Endothelial cell of umbilical vein (primary cell): ENCODE results near the gene NTMT1. TPM values are rescaled to one million over a fixed set of nuclear protein-coding genes. Genes with fewer than 3 reads are reported as not detected.

ENCODE experiments used
- BruUV-seq: library from RNA; stranded (reverse); fragments of 400-500 nt; replicated peaks from 2 replicates; lab custom pipeline; 2021; lab: Mats Ljungman, UMichigan
- CTCF ChIA-PET: fragments of 300-600, 350-600 bp; sonication (Branson Sonifier 250); formaldehyde crosslinking; loops from one replicate; lab custom pipeline; 2021; ENCODE audit warnings: antibody characterized with exemption, inconsistent platforms; lab: Charles Lee
- POLR2A ChIA-PET: fragments of 300-600, 350-600 bp; sonication (Branson Sonifier 250); formaldehyde crosslinking; loops from one replicate; lab custom pipeline; 2021; ENCODE audit warnings: antibody characterized with exemption, inconsistent platforms; lab: Charles Lee
- DNase-seq: peaks from one replicate; pipeline ENCODE4 v3.0.0-alpha.2; 2011; ENCODE audit warnings: low read depth, low spot score
- FAIRE-seq: peaks from 2 replicates; lab custom pipeline; 2011; peaks lifted over from hg19 to GRCh38; lab: Jason Lieb, UNC
- H2AFZ ChIP-seq: 2 replicates; pipeline ENCODE4 v1.6.0; 2012; ENCODE audit warnings: low read depth, low read length, control low read depth, inconsistent platforms
- H3K27ac ChIP-seq: 2 replicates; pipeline ENCODE4 v1.5.1; 2011; ENCODE audit warnings: low read depth, mild to moderate bottlenecking, control low read depth, low read length, moderate library complexity; ENCODE audit not compliant: insufficient read depth
- H3K27me3 ChIP-seq, 2 experiments: 2 replicates each; pipeline versions ENCODE4 v1.6.0 to v1.6.1; 2011; ENCODE audit warnings: low read length in 2 of 2, mixed read lengths in 1 of 2; ENCODE audit not compliant: control insufficient read depth in 2 of 2, insufficient read depth in 2 of 2
- H3K36me3 ChIP-seq, 2 experiments: 2 replicates in 1 of 2; 3 replicates in 1 of 2; pipeline ENCODE4 v1.5.1; 2011; ENCODE audit warnings: low read length in 2 of 2, mild to moderate bottlenecking in 1 of 2, moderate library complexity in 1 of 2; ENCODE audit not compliant: control insufficient read depth in 2 of 2, insufficient read depth in 2 of 2; ENCODE audit errors: extremely low read depth in 1 of 2
- H3K4me1 ChIP-seq: 3 replicates; pipeline ENCODE4 v1.5.1; 2011; ENCODE audit warnings: mild to moderate bottlenecking, low read length; ENCODE audit not compliant: control insufficient read depth, insufficient read depth; ENCODE audit errors: extremely low read depth
- H3K4me2 ChIP-seq: 2 replicates; pipeline ENCODE4 v1.6.1; 2011; ENCODE audit warnings: low read length, control low read depth, mixed read lengths; ENCODE audit not compliant: insufficient read depth
- H3K4me3 ChIP-seq, 3 experiments: fragments of 200-600 bp in 1 of 3; sonication (generic), shearing (Covaris generic) in 1 of 3; replicated peaks in 1 of 3; 2 replicates each; pipeline ENCODE4 v1.5.1; 2011 to 2016; ENCODE audit warnings: control low read depth in 3 of 3, low read length in 3 of 3, mild to moderate bottlenecking in 2 of 3, inconsistent platforms in 1 of 3, low read depth in 1 of 3, moderate library complexity in 1 of 3; ENCODE audit not compliant: insufficient read depth in 1 of 3
- H3K79me2 ChIP-seq: 2 replicates; pipeline ENCODE4 v1.6.0; 2012; ENCODE audit warnings: low read length, inconsistent platforms; ENCODE audit not compliant: control insufficient read depth, insufficient read depth
- H3K9ac ChIP-seq: replicated peaks from 2 replicates; pipeline ENCODE3; 2011; ENCODE audit warnings: low read length, control low read depth; ENCODE audit not compliant: insufficient read depth; ENCODE audit errors: extremely low read depth
- H3K9me1 ChIP-seq: replicated peaks from 3 replicates; pipeline ENCODE4 v1.6.0; 2011; ENCODE audit warnings: mild to moderate bottlenecking, low read length; ENCODE audit not compliant: control insufficient read depth, insufficient read depth; ENCODE audit errors: extremely low read depth
- H3K9me3 ChIP-seq: replicated peaks from 2 replicates; pipeline ENCODE4 v1.5.1; 2012; ENCODE audit warnings: low read length, inconsistent platforms; ENCODE audit not compliant: control insufficient read depth, insufficient read depth
- H4K20me1 ChIP-seq: replicated peaks from 2 replicates; pipeline ENCODE3; 2011; ENCODE audit warnings: mild to moderate bottlenecking, low read length; ENCODE audit not compliant: control insufficient read depth, insufficient read depth; ENCODE audit errors: extremely low read depth
- EZH2 ChIP-seq: IDR thresholded peaks from 2 replicates; pipeline ENCODE4 v1.6.1; 2012; ENCODE audit warnings: borderline replicate concordance, low read depth, mild to moderate bottlenecking, moderate library complexity, low read length, inconsistent platforms; ENCODE audit not compliant: severe bottlenecking
- FOS ChIP-seq: IDR thresholded peaks from 2 replicates; pipeline ENCODE4 v1.6.1; 2011; ENCODE audit warnings: mild to moderate bottlenecking, low read length, moderate library complexity, borderline replicate concordance; ENCODE audit not compliant: insufficient read depth
- GATA2 ChIP-seq: IDR thresholded peaks from 2 replicates; pipeline ENCODE4 v1.7.0; 2011; ENCODE audit warnings: low read depth, mild to moderate bottlenecking, moderate library complexity, mixed read lengths, low read length; ENCODE audit not compliant: insufficient read length, insufficient read depth
- JUN ChIP-seq: IDR thresholded peaks from 2 replicates; pipeline ENCODE4 v1.6.1; 2011; ENCODE audit warnings: borderline replicate concordance, low read depth; ENCODE audit not compliant: insufficient read length, insufficient read depth
- MYC ChIP-seq: IDR thresholded peaks from one replicate; pipeline ENCODE4 v1.6.1; 2011; ENCODE audit warnings: mild to moderate bottlenecking, low read depth, low read length
- POLR2A ChIP-seq: IDR thresholded peaks from 2 replicates; pipeline ENCODE4 v1.6.1; 2012; ENCODE audit warnings: low read depth, mild to moderate bottlenecking, control low read depth, low read length
- POLR2AphosphoS5 ChIP-seq: IDR thresholded peaks from 2 replicates; pipeline ENCODE4 v1.6.1; 2012; ENCODE audit warnings: low read depth, mild to moderate bottlenecking, control low read depth, low read length, moderate library complexity; ENCODE audit not compliant: insufficient read depth
- dilution Hi-C: fragments of 300-500 bp; cut with MboI; formaldehyde crosslinking; loops from one replicate; pipeline ENCODE4 v1.15.0; 2019; ENCODE audit warnings: low sequenced_read_pairs; ENCODE audit not compliant: extremely low pct_ligation_motif_present
- intact Hi-C: fragments of 100-400 bp; cut with micrococcal nuclease; formaldehyde crosslinking; loops from one replicate; pipeline ENCODE4 v1.10.0; 2022
- polyA plus RNA-seq, 4 experiments: library from polyadenylated mRNA; depleted of rRNA in 3 of 4; stranded (reverse) in 3 of 4; unstranded in 1 of 4; fragments of >200 nt; gene quantifications; 2 replicates each; pipeline versions ENCODE4 v1.2.1 to v1.2.3, GENCODE V29; 2011 to 2012; ENCODE audit warnings: missing spikeins in 1 of 4
- total RNA-seq: library from RNA; stranded (reverse); gene quantifications from 2 replicates; pipeline ENCODE4 v1.2.3, GENCODE V29; 2021
- TF ChIP-seq, protein P1 (sequence below): IDR thresholded peaks from 2 replicates; pipeline ENCODE4 v1.6.1; 2011; ENCODE audit not compliant: insufficient read depth, insufficient read length
- TF ChIP-seq, protein P2 (sequence below), 2 donors: IDR thresholded peaks; 1 replicate in 1 of 2; 2 replicates in 1 of 2; pipeline ENCODE4 v1.5.1; 2011; ENCODE audit warnings: low read length in 2 of 2, mild to moderate bottlenecking in 2 of 2, moderate library complexity in 2 of 2, control low read depth in 1 of 2, inconsistent platforms in 1 of 2, low read depth in 1 of 2; ENCODE audit not compliant: insufficient read depth in 1 of 2; ENCODE audit errors: extremely low read depth in 1 of 2

The NTMT1 gene
- total and polyA plus RNA-seq, 2 donors (not counting 3 experiments of a cell fraction or from before 2014, with no cell fraction given) = 47.6 to 58.3 TPM

DNA sequence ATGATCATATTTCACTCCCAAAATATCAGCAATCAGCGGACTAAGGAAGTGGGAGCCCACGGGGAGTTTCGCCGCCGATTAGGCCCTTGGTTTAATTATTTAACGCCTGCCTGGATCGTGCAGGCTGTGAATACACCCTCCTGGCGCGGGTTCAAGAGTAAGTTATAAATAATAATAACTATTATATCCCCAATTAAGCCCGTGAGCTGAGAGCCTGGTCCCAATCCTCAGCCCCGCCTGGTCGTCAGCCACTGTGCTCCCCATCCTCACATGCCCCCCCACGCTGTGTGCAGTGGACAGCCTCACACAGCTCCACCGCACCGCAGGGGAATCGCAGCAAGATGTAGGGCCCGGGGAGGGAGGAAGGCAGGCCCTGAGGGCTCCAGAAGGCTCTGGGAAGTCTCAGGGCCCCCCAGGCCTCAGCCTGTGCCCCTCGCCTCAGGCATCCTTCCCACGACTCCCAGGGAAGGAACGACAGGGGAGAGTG is 28.6 kb downstream of the NTMT1 start:
- no TSS peak for BruUV-seq
- Histone ChIP-seq H3K9me3 (no peaks in the 10 kb centered on the region), H3K4me2 (no peak overlapping the region), H3K27ac (no peak overlapping the region), H3K27me3 (no peaks in the 10 kb centered on the region), H3K36me3 (no peaks in the 10 kb centered on the region), H2AFZ (peak overlapping the region; percentile 63), H3K9ac (no peak overlapping the region), H4K20me1 (no peaks in the 10 kb centered on the region), H3K9me1 (no peaks in the 10 kb centered on the region), H3K79me2 (no peaks in the 10 kb centered on the region), H3K4me3 (no peak overlapping the region), H3K4me1 (no peaks in the 10 kb centered on the region)
- ChIA-PET POLR2A (no interaction called here), CTCF (no interaction called here)
- TF ChIP-seq POLR2AphosphoS5 = no peak
- TF ChIP-seq JUN = no peak
- TF ChIP-seq, protein P1, sequence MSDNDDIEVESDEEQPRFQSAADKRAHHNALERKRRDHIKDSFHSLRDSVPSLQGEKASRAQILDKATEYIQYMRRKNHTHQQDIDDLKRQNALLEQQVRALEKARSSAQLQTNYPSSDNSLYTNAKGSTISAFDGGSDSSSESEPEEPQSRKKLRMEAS = no peak
- no peak for TF ChIP-seq FOS
- TF ChIP-seq MYC = no peak
- TF ChIP-seq EZH2 = no peak
- TF ChIP-seq, protein P2, sequence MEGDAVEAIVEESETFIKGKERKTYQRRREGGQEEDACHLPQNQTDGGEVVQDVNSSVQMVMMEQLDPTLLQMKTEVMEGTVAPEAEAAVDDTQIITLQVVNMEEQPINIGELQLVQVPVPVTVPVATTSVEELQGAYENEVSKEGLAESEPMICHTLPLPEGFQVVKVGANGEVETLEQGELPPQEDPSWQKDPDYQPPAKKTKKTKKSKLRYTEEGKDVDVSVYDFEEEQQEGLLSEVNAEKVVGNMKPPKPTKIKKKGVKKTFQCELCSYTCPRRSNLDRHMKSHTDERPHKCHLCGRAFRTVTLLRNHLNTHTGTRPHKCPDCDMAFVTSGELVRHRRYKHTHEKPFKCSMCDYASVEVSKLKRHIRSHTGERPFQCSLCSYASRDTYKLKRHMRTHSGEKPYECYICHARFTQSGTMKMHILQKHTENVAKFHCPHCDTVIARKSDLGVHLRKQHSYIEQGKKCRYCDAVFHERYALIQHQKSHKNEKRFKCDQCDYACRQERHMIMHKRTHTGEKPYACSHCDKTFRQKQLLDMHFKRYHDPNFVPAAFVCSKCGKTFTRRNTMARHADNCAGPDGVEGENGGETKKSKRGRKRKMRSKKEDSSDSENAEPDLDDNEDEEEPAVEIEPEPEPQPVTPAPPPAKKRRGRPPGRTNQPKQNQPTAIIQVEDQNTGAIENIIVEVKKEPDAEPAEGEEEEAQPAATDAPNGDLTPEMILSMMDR (IDR thresholded peaks at IDR 0.05; ENCODE audit: extremely low read depth in 1 of 2, insufficient read depth in 1 of 2, low read depth in 1 of 2, low read length in 2 of 2) = no peak
- no peak for TF ChIP-seq GATA2
- TF ChIP-seq POLR2A = no peak
- DNase-seq (no peak), FAIRE-seq (no peak)
- intact Hi-C loops (loop anchor here (5.0 kb wide), 1 partner anchor 43 kb away; no protein-coding TSS in a partner anchor), dilution Hi-C loops (no loop called here)
